Transverse colon (tissue), 4 donors: ENCODE measurements around the gene MAGI2.

Experiments used
- CTCF ChIP-seq, 5 experiments: fragments of 200-600 bp in 3 of 5; fragments of 450-650 bp in 2 of 5; sonication (generic) in 3 of 5; IDR thresholded peaks; 1 replicate in 2 of 5; 2 replicates in 3 of 5; pipeline ENCODE4 v1.5.1; 2016 to 2017; ENCODE audit warnings: antibody characterized with exemption in 5 of 5, inconsistent platforms in 3 of 5, mild to moderate bottlenecking in 2 of 5, moderate library complexity in 1 of 5
- POLR2AphosphoS5 ChIP-seq, 3 donors: sonication (generic); formaldehyde crosslinking; IDR thresholded peaks; one replicate each; pipeline ENCODE4 v1.6.1; 2016; ENCODE audit warnings: antibody characterized with exemption in 3 of 3

GRCh38 chr7:79240413-79240812 lies 213.1 kb downstream of the MAGI2 start:
- TF ChIP-seq POLR2AphosphoS5 (IDR thresholded peaks at IDR 0.05) (no peak), CTCF (IDR thresholded peaks at IDR 0.05) (no peak)
